ENCODE data around the gene CASP10.

CASP10 gene

DNA sequence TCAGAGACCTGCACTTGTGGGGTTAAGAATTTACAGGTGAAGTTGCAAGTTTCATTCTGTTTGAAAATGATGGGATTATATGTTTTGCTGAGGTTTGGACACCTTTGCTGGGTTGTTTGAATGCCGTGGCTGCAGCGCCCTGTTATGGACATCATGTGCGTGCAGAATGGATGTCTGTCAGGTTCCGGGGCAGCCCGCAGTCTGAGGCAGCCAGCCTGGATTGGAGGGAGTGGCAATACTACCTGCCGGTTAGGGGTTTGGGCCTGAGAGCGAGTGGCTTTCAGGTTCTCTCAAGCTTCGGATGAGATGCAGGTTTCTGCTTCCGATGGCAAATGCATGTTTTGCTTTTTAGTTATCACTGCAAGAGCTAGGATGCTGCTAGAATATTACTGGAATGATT is 78.5 kb downstream of the CASP10 start:
- DNase-seq, result no peak

DNA sequence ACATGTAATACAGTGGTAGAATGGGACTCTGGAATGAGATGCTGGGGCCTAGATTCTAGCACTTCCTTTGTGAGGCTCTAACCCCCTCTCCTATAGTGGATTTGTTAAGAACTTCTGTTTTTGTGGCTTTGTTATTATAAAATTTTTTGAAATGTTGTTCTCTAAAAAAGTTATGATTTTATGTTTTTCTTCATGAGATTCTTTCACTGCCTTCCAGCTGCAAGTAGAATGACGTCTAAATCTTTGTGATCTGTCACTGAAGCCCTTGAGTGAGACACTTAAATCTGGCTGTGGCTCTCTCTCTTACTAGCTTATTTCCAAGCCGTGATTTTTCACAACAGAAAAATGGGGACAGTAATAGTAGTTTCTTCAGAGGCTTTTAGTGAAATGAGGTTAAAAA is 79.0 kb downstream of the CASP10 start:
- peak; percentile 37 for DNase-seq

DNA sequence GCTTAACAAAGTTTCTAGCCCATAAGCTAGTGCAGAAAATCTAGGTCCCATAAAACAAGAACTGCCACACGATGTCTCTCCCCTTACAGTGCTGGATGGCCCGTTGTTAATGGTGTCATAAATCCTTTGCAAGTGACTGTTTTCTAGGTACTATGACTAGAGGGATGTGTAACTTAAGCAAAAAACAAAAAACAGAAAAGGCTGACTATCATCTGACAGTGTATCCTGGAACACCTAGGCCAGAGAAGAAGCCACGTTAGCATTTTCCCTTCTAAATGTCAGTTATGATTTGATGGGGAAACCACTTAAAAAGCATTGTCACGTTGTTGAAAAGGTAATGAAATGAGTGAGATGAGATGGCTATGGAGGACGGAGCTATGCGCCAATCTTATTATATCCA is 79.8 kb downstream of the CASP10 start:
- DNase-seq, result peak; percentile 12

DNA sequence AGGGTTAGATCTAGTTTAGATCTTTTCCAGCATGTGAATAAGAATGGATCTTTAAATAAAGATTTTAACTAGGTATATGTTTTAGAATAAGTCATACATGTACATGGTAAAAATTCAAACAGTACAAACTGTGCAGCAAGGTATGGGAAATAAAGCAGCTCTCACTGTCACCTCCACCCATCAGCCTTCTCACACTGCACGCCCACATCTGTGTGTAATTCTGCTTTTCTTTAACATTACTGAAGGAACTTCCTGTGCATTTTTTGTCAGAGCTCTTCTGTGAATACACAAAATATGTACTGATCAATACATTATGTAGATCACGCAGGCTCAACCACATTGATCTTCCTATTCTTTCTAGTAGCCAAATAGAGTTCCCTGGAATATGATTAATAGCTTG is 80.8 kb downstream of the CASP10 start:
- peak; percentile 36 for DNase-seq

DNA sequence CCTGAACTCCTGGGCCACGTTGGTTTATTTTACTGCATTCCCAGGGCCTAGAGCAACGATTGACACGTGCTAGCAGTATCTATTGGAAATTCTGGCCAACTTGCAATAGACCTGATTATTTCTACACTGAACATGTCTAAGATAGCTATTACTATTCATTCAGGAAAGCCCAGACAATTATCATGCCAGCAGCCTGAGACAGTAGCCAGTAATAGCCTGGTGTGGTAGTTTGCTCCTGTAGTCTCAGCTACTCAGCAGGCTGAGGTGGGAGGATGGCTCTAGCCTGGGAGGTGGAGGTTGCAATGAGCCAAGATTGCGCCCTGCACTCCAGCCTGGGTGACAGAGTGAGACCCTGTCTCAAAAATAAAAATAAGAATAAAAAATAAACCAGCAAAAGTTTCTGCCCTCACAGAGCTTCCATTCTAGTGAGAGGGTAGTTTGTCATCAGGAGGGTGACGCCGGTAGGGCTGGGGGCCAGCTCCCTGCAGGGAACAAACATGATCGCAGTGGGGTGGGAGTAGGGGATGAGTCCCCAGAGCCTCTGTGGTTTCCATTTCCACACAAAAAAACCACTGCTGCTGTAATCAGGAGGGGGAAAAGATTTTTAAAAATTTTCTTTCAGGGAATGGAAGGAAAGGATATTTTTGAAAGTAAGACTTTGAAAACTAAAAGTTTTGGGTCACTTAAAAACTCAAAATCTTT is 81.7 kb downstream of the CASP10 start:
- peak; percentile 11 for DNase-seq

DNA sequence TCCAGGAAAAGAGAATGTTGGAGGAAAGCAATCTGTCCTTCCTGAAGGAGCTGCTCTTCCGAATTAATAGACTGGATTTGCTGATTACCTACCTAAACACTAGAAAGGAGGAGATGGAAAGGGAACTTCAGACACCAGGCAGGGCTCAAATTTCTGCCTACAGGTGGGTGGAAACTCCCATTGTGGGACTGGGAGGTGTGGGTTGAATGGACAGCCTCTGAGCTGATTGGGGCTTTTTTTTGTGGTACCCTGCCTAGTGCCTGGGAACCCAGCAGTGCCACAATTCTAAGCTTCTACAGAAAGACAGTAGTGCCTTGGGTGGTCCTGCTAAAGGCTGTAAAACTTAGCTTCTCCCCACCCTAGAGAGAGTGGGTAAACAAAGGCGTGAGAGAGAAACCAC is 83.7 kb downstream of the CASP10 start:
- no peak for DNase-seq

DNA sequence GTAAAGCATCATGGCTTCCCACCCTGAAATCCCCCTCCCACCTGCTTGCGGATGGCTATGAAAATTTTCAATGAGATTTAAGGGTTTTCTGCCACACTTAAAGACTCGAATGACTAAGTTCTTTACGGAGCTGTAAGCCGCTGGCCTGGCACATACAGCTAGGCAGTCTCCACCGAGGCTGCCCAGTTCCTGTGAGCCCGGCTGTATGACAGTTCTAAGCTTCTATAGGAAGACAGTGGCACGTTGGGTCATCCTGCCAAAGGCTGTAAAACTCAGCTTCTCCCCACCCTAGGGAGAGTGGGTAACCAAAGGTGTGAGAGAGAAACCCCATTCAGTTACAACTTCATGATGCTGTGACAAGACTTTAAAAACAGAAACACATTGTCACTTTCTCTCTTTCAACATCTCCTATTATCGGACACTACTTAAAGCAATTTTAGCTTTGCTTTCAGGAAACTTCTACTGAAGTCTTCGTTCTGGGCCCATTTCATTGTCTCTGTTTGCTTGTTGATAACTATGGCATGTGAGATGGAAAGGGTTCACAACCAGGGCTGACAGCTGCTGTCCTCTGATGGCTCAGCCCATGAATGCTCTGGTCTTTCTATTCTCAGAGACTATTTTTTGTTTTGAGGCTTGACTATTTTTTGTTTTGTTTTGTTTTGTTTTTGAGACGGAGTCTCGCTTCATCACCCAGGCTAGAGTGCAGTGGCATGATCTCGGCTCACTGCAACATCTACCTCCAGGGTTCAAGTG is 84.5 kb downstream of the CASP10 start:
- no peak for DNase-seq

DNA sequence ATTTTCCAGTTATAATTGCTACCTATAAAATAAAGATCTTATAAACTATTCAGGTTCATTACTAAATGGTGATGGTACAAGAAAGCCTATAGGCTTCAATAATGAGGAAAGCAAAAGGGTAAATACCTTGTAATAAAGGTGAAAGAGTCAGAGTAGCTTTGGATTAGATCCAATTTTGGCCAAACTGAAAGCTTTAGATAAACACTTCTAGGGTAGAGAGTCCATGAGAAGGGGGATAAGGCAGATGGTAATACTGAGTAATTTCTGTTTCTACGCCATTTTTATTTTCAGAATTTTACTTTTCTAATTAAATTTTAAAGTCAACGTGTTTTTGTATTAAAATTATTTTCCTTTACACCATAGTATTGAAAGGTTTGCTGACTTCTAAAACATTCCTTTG is 86.8 kb downstream of the CASP10 start:
- no peak for DNase-seq

DNA sequence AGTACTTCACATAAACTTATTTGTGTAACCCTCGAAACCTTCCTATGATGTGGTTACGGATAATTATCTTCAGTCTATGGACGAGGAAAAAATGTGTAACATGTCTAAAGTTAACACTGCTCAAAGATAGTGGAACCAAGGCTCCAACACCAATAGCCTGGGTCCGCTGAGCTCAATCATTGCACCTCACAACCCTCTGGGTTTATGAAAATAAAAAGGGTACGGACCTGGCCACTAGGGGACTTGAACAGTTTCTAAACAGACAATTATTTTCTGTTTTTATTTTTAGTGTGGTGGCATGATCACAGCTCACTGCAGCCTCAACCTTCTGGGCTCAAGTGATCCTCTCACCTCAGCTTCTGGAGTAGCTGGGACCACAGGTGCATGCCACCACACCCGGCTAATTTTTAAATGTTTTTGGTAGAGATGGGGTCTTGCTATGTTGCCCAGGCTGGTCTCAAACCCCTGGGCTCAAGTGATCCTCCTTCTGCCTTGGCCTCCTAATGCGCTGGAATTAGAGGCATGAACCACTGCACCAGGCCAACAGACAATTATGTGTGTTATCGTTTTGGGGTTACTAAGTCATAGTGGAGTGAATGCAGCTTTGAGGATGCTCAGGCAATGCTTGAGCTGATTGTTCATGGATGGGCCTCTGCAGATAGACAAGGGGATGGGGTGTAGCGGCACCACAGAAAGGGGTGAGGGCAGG is 87.5 kb downstream of the CASP10 start:
- DNase-seq, result no peak

DNA sequence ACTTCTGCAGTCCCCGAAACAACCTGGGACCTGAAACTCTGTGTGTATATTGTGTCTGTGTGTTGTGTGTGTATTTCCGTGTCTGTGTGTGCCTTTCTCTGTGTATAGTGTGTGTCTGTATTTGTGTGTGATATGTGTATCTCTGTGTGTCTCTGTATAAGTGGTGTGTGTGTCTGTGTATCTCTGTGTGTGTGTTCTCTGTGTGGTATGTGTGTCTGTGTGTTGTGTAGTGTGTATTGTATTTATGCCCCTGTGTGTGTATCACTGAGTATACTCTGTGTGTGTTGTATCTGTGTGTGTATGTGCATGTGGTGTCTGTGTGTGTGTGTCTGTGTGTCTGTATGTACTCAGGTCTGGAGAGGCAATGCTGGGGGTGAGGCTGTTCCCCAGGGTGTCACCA is 89.0 kb downstream of the CASP10 start:
- DNase-seq, result no peak

DNA sequence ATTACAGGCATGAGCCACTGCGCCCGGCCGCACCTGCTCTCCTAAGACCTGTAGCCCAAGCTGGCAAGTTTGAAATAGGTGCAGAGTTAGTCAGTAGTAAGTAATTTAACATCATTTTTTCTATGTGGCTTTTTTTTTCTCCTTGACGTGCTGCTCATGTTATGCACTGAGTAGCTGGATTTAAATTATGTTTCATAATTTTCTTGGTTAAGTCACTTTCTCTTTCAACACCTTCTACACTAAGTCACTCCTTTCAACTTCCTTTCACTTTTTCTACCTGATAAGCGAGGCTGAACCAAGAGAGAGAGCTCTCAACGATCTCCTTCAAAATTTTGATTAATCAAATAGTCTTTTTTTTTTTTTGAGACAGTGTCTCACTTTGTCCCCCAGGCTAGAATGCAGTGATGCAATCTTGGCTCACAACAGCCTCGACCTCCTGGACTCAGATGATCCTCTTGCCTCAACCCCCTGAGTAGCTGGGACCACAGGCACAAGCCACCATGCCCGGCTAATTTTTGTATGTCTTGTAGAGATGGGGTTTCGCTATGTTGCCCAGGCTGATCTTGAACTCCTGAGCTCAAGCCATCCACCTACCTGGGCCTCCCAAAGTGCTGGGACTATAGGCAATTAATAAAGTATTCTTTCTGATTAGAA is 90.5 kb downstream of the CASP10 start:
- DNase-seq, result no peak

DNA sequence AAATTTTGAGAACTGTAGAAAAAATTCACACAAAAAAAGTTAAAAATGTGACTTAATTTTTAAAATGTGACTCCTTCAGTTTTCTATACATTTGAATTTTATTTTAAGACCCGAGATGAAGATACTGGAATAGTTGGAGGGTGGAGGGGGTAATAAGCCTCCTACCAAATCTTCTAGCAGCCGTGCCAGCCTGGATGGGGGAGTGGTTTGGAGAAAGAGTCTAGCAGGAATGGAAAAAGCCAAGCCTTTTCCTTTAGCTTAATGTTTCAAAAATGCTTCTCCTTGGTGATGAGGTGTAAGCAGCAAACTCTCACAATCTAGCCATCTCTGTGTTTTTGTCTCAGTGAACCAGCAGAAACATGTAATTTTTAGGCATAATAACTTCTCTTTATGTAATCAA is 92.1 kb downstream of the CASP10 start:
- no peak for DNase-seq

DNA sequence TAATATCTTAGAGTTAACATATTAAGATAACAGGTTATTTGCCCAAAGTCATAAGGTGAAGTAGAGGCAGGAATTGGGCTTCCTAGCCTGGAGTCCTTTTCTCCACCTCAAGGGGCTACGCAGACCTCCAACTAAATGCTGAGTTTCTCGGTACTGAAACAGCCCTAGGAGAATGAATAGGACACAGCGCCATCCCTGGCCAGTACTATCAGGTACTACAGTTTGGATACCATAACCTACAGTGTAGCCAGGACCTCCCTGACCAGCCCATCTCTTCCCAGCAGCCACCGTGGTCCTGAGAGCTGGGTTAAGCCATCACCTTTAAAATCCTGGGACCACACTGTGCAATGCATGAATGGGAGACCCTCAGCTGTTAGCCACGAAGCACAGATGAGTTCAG is 93.0 kb downstream of the CASP10 start:
- DNase-seq, result no peak

DNA sequence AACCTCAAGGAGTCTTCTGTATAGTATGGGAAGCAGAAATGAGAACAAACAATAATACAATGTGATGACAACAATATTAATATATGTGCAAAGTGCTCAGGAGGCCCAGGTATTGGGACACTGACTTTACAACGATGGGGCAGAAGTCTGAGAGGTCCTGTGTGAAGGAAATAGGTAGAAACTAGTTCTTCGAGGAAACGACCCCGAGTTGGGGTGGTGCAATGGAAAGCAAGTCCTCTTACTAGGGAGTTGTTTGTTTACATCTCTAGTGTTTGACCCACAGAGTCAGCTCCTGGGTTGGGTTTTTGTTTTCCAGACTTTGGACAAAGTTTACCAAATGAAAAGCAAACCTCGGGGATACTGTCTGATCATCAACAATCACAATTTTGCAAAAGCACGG is 93.6 kb downstream of the CASP10 start:
- no peak for DNase-seq
